HPDE6-E6E7 (cell line): ENCODE measurements around the gene SLC7A6OS.
A peak's percentile ranks its signal among the peaks of the same experiment; 100 is the strongest.

Experiments used
- DNase-seq: peaks from one replicate; pipeline ENCODE4 v3.0.0; 2011; ENCODE audit warnings: missing footprints; ENCODE audit errors: extremely low spot score

SLC7A6OS gene

GRCh38 chr16:68310774-68311511 lies at the start of gene SLC7A6OS, which contains the start of gene PRMT7:
Gene SLC7A6OS, minus strand, starts transcription at chr16:68310946. Its CDS starts 20 bp downstream, at chr16:68310926.
Gene PRMT7, plus strand, starts transcription at chr16:68311019. Its CDS starts 4,961 bp downstream, at chr16:68315980.
- DNase-seq, result peak; percentile 99

GRCh38 chr16:68359398-68360191 lies 48.8 kb upstream of the SLC7A6OS start:
- no peak for DNase-seq

- DNase-seq, result no peak
Observed at GRCh38 chr16:68358951-68359350, 48.2 kb upstream of the SLC7A6OS start.

- no peak for DNase-seq
Observed at GRCh38 chr16:68357923-68358322, 47.2 kb upstream of the SLC7A6OS start.

- no peak for DNase-seq
Observed at GRCh38 chr16:68357521-68357922, 46.8 kb upstream of the SLC7A6OS start.

GRCh38 chr16:68356919-68357286 lies 46.2 kb upstream of the SLC7A6OS start:
- no peak for DNase-seq

GRCh38 chr16:68356249-68356918 lies 45.6 kb upstream of the SLC7A6OS start:
- no peak for DNase-seq

- no peak for DNase-seq
Observed at GRCh38 chr16:68355447-68356248, 44.9 kb upstream of the SLC7A6OS start.

GRCh38 chr16:68354816-68355215 lies 44.1 kb upstream of the SLC7A6OS start:
- no peak for DNase-seq

- no peak for DNase-seq
Observed at GRCh38 chr16:68353366-68353765, 42.6 kb upstream of the SLC7A6OS start.

GRCh38 chr16:68351991-68352431 lies 41.3 kb upstream of the SLC7A6OS start:
- no peak for DNase-seq

GRCh38 chr16:68351463-68351862 lies 40.7 kb upstream of the SLC7A6OS start:
- no peak for DNase-seq

GRCh38 chr16:68350813-68351350 lies 40.1 kb upstream of the SLC7A6OS start:
- no peak for DNase-seq

- no peak for DNase-seq
Observed at GRCh38 chr16:68349838-68350410, 39.2 kb upstream of the SLC7A6OS start.

GRCh38 chr16:68348639-68349445 lies 38.1 kb upstream of the SLC7A6OS start:
- no peak for DNase-seq

GRCh38 chr16:68347605-68348004 lies 36.9 kb upstream of the SLC7A6OS start:
- no peak for DNase-seq

- no peak for DNase-seq
Observed at GRCh38 chr16:68346892-68347480, 36.2 kb upstream of the SLC7A6OS start.

GRCh38 chr16:68345958-68346635 lies 35.4 kb upstream of the SLC7A6OS start:
- DNase-seq, result no peak

GRCh38 chr16:68345351-68345810 lies 34.6 kb upstream of the SLC7A6OS start:
- no peak for DNase-seq
